Body of pancreas (tissue), 4 donors: ENCODE measurements around the gene MAEA.

Experiments used
- POLR2A ChIP-seq, 3 donors: fragments of 450-650 bp; IDR thresholded peaks; one replicate each; pipeline ENCODE4 v1.6.1; 2016; ENCODE audit warnings: antibody characterized with exemption in 3 of 3, mild to moderate bottlenecking in 2 of 3
- TF ChIP-seq, protein P1 (sequence below), 7 experiments: fragments of 450-650 bp in 4 of 7; fragments of 200-600 bp in 3 of 7; sonication (generic) in 3 of 7; IDR thresholded peaks; one replicate each; pipeline ENCODE4 v1.5.1; 2016 to 2019; ENCODE audit warnings: antibody characterized with exemption in 7 of 7

DNA sequence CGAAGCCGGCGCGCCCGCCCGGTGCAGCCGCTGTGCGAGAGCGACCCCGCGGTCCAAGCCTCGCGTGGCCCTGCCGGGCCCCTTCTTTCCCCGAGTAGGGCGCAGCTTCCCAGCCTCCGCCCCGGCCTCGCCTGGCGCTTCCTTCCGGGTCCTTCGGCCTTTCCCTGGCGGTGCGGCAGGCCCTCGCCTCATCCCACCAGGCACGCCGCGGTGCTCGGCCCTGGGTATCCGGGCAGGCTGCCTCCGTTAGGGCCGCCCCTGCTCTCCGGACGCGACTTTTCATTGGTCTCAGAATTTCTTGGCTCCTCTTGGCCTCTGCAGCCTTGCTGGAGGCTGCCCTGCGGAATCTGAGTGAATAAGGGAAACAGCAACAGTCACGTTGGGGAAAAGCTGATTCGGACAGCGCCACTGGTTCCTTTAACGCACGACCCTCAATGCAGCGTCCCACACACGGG is 57.7 kb downstream of the MAEA start:
- TF ChIP-seq, protein P1, sequence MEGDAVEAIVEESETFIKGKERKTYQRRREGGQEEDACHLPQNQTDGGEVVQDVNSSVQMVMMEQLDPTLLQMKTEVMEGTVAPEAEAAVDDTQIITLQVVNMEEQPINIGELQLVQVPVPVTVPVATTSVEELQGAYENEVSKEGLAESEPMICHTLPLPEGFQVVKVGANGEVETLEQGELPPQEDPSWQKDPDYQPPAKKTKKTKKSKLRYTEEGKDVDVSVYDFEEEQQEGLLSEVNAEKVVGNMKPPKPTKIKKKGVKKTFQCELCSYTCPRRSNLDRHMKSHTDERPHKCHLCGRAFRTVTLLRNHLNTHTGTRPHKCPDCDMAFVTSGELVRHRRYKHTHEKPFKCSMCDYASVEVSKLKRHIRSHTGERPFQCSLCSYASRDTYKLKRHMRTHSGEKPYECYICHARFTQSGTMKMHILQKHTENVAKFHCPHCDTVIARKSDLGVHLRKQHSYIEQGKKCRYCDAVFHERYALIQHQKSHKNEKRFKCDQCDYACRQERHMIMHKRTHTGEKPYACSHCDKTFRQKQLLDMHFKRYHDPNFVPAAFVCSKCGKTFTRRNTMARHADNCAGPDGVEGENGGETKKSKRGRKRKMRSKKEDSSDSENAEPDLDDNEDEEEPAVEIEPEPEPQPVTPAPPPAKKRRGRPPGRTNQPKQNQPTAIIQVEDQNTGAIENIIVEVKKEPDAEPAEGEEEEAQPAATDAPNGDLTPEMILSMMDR (IDR thresholded peaks at IDR 0.05), result no peak
- peak in 2 of 3 donors; percentile 62 to 72 for TF ChIP-seq POLR2A (IDR thresholded peaks at IDR 0.05)
